Hematopoietic multipotent progenitor cell treated with erythropoietin and hydrocortisone succinate and interleukin-3 and kit ligand, for 17 days (in vitro differentiated cells): ENCODE results near the gene SOD1.
"Not testable (repeated sequence)": the region's sequence is repeated elsewhere in the genome, so short reads cannot be mapped to it uniquely, and the experiment has no call there.

Experiments
- DNase-seq: peaks from one replicate; pipeline ENCODE4 v3.0.0-alpha.2; 2015; ENCODE audit warnings: low spot score

The SOD1 gene

GRCh38 chr21:31656199-31657095, 3.0 kb upstream of the SOD1 start:
- no peak for DNase-seq

- DNase-seq, result peak; percentile 49
Observed at GRCh38 chr21:31658053-31658452, 1.4 kb upstream of the SOD1 start.

GRCh38 chr21:31659286-31659535, 282 bp upstream of the SOD1 start:
- no peak for DNase-seq

GRCh38 chr21:31660259-31660565, 719 bp downstream of the SOD1 start:
- no peak for DNase-seq

GRCh38 chr21:31660591-31660990, 1.1 kb downstream of the SOD1 start:
- no peak for DNase-seq

GRCh38 chr21:31663584-31664249, 4.2 kb downstream of the SOD1 start:
- no peak for DNase-seq

- no peak for DNase-seq
Observed at GRCh38 chr21:31665397-31665796, 5.9 kb downstream of the SOD1 start.

- DNase-seq, result not testable (repeated sequence)
Observed at GRCh38 chr21:31665869-31666268, 6.4 kb downstream of the SOD1 start.

- DNase-seq, result no peak
Observed at GRCh38 chr21:31666445-31667010, 7.0 kb downstream of the SOD1 start.

- no peak for DNase-seq
Observed at GRCh38 chr21:31667132-31667531, 7.6 kb downstream of the SOD1 start.

- no peak for DNase-seq
Observed at GRCh38 chr21:31667639-31668038, 8.1 kb downstream of the SOD1 start.

- DNase-seq, result no peak
Observed at GRCh38 chr21:31668651-31669491, 9.4 kb downstream of the SOD1 start.

- no peak for DNase-seq
Observed at GRCh38 chr21:31670070-31670469, 10.6 kb downstream of the SOD1 start.

GRCh38 chr21:31671146-31671716, 11.7 kb downstream of the SOD1 start:
- no peak for DNase-seq

- no peak for DNase-seq
Observed at GRCh38 chr21:31671931-31672330, 12.4 kb downstream of the SOD1 start.

GRCh38 chr21:31673321-31673912, 13.9 kb downstream of the SOD1 start:
- DNase-seq, result no peak

- no peak for DNase-seq
Observed at GRCh38 chr21:31675318-31675717, 15.8 kb downstream of the SOD1 start.

- no peak for DNase-seq
Observed at GRCh38 chr21:31675960-31676359, 16.5 kb downstream of the SOD1 start.

- no peak for DNase-seq
Observed at GRCh38 chr21:31677047-31677446, 17.6 kb downstream of the SOD1 start.

- no peak for DNase-seq
Observed at GRCh38 chr21:31678478-31678877, 19.0 kb downstream of the SOD1 start.

GRCh38 chr21:31682620-31683019, 23.1 kb downstream of the SOD1 start:
- no peak for DNase-seq

GRCh38 chr21:31683029-31683428, 23.5 kb downstream of the SOD1 start:
- DNase-seq, result peak; percentile 25
